Measurements from ENCODE around the gene NOTCH1.

DNA sequence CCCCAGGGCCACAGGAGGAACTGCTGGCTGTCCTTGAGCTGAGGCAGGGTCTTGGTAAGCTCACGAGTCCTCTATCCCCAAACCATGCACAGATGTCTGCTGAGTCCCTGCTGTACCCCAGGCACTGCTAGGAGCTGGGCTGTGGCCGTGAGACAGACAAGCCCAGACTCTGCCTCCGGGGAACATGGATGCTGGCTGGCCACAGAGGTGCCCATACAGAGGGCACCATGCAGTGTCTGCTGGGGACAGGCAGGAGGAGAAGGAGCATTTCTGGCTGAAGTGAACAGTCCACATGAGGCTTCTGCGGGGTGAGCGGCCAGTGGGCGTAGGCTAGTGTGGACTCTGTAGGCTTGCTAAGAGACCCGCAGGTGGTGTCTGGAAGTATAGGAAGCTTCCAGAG is 58.2 kb downstream of the NOTCH1 start:
- no peak for TF ChIP-seq ZNF600 (tag by site-specific recombination; IDR thresholded peaks at IDR 0.05)
- TF ChIP-seq, protein P1, sequence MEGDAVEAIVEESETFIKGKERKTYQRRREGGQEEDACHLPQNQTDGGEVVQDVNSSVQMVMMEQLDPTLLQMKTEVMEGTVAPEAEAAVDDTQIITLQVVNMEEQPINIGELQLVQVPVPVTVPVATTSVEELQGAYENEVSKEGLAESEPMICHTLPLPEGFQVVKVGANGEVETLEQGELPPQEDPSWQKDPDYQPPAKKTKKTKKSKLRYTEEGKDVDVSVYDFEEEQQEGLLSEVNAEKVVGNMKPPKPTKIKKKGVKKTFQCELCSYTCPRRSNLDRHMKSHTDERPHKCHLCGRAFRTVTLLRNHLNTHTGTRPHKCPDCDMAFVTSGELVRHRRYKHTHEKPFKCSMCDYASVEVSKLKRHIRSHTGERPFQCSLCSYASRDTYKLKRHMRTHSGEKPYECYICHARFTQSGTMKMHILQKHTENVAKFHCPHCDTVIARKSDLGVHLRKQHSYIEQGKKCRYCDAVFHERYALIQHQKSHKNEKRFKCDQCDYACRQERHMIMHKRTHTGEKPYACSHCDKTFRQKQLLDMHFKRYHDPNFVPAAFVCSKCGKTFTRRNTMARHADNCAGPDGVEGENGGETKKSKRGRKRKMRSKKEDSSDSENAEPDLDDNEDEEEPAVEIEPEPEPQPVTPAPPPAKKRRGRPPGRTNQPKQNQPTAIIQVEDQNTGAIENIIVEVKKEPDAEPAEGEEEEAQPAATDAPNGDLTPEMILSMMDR (tag by site-specific recombination; IDR thresholded peaks at IDR 0.05), result no peak
